IPS DF 6.9 (cell line): ENCODE measurements around the gene FER1L5.

ENCODE experiments used
- DNase-seq: peaks from one replicate; pipeline ENCODE4 v3.0.0-alpha.2; 2013; ENCODE audit warnings: low read depth, low spot score
- H3K27ac ChIP-seq: one replicate; pipeline ENCODE4 v1.5.1; 2013; ENCODE audit warnings: low read length, control low read depth
- H3K27me3 ChIP-seq: 2 replicates; pipeline ENCODE4 v1.6.1; 2013; ENCODE audit warnings: mild to moderate bottlenecking, low read length; ENCODE audit not compliant: control insufficient read depth, insufficient read depth
- H3K36me3 ChIP-seq: 2 replicates; pipeline ENCODE4 v1.6.1; 2013; ENCODE audit warnings: low read length; ENCODE audit not compliant: control insufficient read depth, insufficient read depth
- H3K4me1 ChIP-seq: 2 replicates; pipeline ENCODE4 v1.6.1; 2013; ENCODE audit warnings: low read length; ENCODE audit not compliant: control insufficient read depth, insufficient read depth
- H3K4me3 ChIP-seq: 2 replicates; pipeline ENCODE4 v1.5.1; 2013; ENCODE audit warnings: mild to moderate bottlenecking, low read length
- H3K9me3 ChIP-seq: 2 replicates; pipeline ENCODE4 v1.6.1; 2013; ENCODE audit warnings: low read length, inconsistent platforms; ENCODE audit not compliant: control insufficient read depth, insufficient read depth
- WGBS: extraction: QIAGEN DNeasy Blood & Tissue Kit; methylation state at CpG from one replicate; pipeline ENCODE4 v1.1.7; 2013; ENCODE audit warnings: mixed read lengths, missing lambda C conversion rate; ENCODE audit not compliant: insufficient read length, insufficient coverage; 5-methylcytosine and 5-hydroxymethylcytosine counted together

The FER1L5 gene

DNA sequence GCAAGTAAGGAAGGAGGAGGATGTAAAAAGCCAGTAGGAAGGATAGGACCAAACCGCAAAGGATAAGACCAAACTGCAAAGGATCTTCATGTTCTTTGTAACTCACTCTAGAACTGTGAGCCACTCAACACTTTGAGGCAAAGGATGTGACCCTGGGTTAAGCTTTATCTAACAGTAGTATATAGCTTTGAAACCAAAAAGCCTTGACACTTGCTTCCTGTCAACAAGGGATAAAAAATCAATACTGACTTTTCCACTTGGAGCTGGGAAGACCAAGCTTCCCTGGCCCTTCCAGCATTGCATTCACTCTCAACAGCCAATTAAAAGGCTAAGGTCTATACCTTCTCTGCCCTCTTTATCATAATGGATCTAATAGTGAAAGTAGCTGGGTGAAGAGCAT is 26.4 kb upstream of the FER1L5 start:
- no peak for DNase-seq
- Histone ChIP-seq H3K9me3 (no peaks in the 10 kb centered on the region), H3K27ac (no peak overlapping the region), H3K27me3 (no peaks in the 10 kb centered on the region), H3K36me3 (peaks cover 18% of the 10 kb centered on the region; the same call in 1 of the 2 replicates), H3K4me3 (no peak overlapping the region), H3K4me1 (no peaks in the 10 kb centered on the region)
- no CpG with 5 or more reads among the region's 1 CpG for WGBS

DNA sequence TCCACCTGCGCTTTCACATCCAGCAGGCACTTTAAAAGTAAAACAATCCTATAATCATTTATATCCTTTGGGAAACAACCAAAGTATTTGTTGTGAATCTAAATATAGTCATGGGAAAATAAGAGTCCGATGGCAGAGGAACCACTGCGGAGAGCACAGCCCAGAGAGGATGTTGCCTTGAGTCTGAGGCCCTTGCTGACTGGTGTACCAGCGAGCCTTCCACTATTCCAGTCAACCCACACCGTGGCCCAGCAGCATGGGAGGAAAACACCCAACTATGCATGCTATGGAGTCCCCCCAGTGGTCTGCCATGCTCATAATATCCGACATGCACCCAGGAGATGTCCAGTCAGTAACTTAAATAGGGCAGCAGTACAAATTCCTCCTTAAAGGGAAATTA is 26.0 kb upstream of the FER1L5 start:
- WGBS: no CpG with 5 or more reads among the region's 6 CpGs
- Histone ChIP-seq H3K4me1 (no peaks in the 10 kb centered on the region), H3K27me3 (no peaks in the 10 kb centered on the region), H3K36me3 (peaks cover 18% of the 10 kb centered on the region; the same call in 1 of the 2 replicates), H3K27ac (no peak overlapping the region), H3K4me3 (no peak overlapping the region), H3K9me3 (no peaks in the 10 kb centered on the region)
- DNase-seq: no peak

DNA sequence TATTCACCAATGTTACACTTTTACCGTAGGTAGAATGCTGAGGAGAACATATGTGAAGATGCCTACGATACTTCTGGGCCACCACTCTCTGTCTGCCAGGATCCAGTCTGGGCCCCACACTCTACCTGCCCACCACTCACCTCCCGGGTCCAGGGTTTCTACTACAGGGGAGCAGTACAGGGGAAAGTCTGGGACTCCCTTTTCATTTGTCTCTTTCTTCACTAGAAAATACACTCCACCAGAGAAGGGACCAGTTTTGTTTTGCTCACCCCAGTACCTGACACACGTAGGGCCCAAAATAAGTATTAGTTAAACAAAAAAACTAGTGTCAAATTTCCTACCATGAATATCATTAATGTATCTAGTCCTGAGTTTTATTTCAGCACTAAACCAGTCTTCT is 25.6 kb upstream of the FER1L5 start:
- Histone ChIP-seq H3K4me3 (no peak overlapping the region), H3K36me3 (peaks cover 18% of the 10 kb centered on the region; the same call in 1 of the 2 replicates), H3K9me3 (no peaks in the 10 kb centered on the region), H3K27me3 (no peaks in the 10 kb centered on the region), H3K4me1 (no peaks in the 10 kb centered on the region), H3K27ac (no peak overlapping the region)
- DNase-seq: no peak
- no CpG with 5 or more reads among the region's 4 CpGs for WGBS

GRCh38 chr2:96618596-96619283 is 23.8 kb upstream of the FER1L5 start:
- Histone ChIP-seq H3K36me3 (peaks cover 12% of the 10 kb centered on the region; the same call in 1 of the 2 replicates), H3K4me3 (no peak overlapping the region), H3K27ac (no peak overlapping the region), H3K9me3 (no peaks in the 10 kb centered on the region), H3K27me3 (no peaks in the 10 kb centered on the region), H3K4me1 (no peaks in the 10 kb centered on the region)
- DNase-seq: no peak
- no CpG with 5 or more reads among the region's 8 CpGs for WGBS

DNA sequence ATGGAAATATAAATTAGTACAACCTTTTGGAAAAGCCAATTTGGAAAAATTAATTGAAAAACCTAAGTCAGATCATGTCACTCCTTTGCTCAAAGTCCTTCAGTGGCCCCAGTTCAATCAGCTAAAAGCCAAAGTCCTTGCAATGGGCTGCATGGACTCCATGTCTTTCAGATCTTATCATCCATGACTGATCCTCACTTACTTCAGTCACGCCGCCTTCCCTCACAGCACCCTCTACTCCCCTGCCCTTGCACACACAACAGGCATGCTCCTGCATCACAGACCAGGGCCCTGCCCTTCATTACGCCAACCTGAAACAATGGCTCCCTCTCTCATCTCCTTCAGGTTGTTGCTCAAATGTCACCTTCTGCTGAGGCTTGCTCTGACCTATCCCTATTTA is 20.0 kb upstream of the FER1L5 start:
- DNase-seq: no peak
- Histone ChIP-seq H3K4me3 (no peak overlapping the region), H3K9me3 (no peaks in the 10 kb centered on the region), H3K4me1 (no peaks in the 10 kb centered on the region), H3K36me3 (peaks cover 12% of the 10 kb centered on the region; the same call in 1 of the 2 replicates), H3K27ac (no peak overlapping the region), H3K27me3 (no peaks in the 10 kb centered on the region)
- no CpG with 5 or more reads among the region's 3 CpGs for whole genome bisulfite sequencing

DNA sequence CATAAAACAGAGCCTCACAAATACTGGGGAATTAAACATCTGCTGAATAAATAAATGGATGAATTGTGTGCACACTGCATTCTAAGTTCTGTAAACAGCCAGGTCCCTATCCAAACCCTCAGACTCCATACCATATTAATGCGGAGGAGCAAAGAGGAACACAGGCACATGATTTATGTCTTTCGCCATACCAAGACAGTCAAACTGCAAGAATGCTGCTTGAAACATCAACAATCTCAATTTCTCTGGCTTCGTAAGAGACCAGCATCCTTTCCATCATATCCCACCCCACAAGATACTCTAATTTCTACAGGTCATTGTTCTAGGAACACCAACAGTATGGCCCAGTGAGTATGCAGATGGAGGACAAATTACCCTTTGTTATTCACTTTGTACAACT is 19.4 kb upstream of the FER1L5 start:
- Histone ChIP-seq H3K27ac (no peak overlapping the region), H3K9me3 (no peaks in the 10 kb centered on the region), H3K4me1 (no peaks in the 10 kb centered on the region), H3K36me3 (peaks cover 12% of the 10 kb centered on the region; the same call in 1 of the 2 replicates), H3K27me3 (no peaks in the 10 kb centered on the region), H3K4me3 (no peak overlapping the region)
- WGBS: no CpG with 5 or more reads among the region's 3 CpGs
- DNase-seq: no peak

- no peak overlapping the region for H3K4me3 ChIP-seq
Observed at GRCh38 chr2:96625571-96626552, 16.7 kb upstream of the FER1L5 start.

GRCh38 chr2:96626553-96626942 is 16.0 kb upstream of the FER1L5 start:
- H3K27ac ChIP-seq: no peak overlapping the region
- no peaks in the 10 kb centered on the region for H3K4me1 ChIP-seq
- DNase-seq: no peak
- 0 out of 2 replicates have a peak, but pooled peaks cover 7% of the 10 kb centered on the region for H3K36me3 ChIP-seq
- H3K4me3 ChIP-seq: no peak overlapping the region
- H3K27me3 ChIP-seq: no peaks in the 10 kb centered on the region
- H3K9me3 ChIP-seq: no peaks in the 10 kb centered on the region
- WGBS: no CpG with 5 or more reads among the region's 2 CpGs

More at GRCh38 chr2:96625571-96626552, 16.7 kb upstream of the FER1L5 start:
- no CpG with 5 or more reads among the region's 5 CpGs for WGBS
- no peaks in the 10 kb centered on the region for H3K9me3 ChIP-seq
- H3K27me3 ChIP-seq: no peaks in the 10 kb centered on the region
- no peak overlapping the region for H3K27ac ChIP-seq
- H3K4me1 ChIP-seq: no peaks in the 10 kb centered on the region
- DNase-seq: no peak
- 0 out of 2 replicates have a peak, but pooled peaks cover 3% of the 10 kb centered on the region for H3K36me3 ChIP-seq

DNA sequence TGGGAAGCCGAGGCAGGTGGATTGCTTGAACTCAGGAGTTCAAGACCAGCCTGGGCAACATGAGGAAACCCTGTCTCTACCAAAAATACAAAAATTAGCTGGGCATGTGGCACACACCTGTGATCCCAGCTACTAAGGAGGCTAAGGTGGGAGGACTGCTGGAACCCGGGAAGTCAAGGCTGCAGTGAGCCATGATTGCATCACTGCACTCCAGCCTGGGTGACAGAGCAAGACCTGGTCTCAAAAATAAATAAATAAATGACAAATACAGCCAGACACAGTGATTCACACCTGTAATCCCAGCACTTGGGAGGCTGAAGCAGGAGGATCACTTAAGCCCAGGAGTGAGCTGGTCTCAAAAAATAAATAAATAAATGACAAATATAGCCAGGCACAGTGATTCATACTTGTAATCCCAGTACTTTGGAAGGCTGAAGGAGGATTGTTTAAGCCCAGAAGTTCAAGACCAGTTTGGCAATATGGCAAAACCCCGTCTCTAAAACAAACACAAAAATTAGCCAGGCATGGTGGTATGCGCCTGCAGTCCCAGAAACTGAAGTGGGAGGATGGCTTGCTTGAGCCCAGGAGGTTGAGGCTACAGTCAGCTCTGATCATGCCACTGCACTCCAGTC is 10.6 kb upstream of the FER1L5 start:
- Histone ChIP-seq H3K27ac (no peak overlapping the region), H3K36me3 (0 out of 2 replicates have a peak, but pooled peaks cover 7% of the 10 kb centered on the region), H3K27me3 (no peaks in the 10 kb centered on the region), H3K4me1 (0 out of 2 replicates have a peak, but pooled peaks cover 2% of the 10 kb centered on the region), H3K4me3 (no peak overlapping the region), H3K9me3 (no peaks in the 10 kb centered on the region)
- DNase-seq: no peak
- WGBS: no CpG with 5 or more reads among the region's 4 CpGs

DNA sequence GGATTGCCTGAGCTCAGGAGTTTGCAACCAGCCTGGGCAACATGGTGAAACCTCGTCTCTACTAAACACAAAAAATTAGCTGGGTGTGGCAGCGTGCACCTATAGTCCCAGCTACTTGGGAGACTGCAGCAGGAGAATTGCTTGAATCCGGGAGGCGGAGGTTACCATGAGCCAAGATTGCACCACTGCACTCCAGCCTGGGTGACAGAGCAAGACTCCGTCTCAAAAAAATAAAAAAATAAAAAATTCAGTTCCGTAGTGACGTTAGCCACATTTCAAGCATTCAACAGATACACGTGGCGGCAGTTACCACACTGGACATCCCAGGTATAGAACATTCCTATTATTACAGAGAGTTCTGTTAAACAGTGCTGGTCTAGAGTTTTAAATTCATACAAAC is 8.9 kb upstream of the FER1L5 start:
- 0 out of 2 replicates have a peak, but pooled peaks cover 5% of the 10 kb centered on the region for H3K36me3 ChIP-seq
- no CpG with 5 or more reads among the region's 9 CpGs for WGBS

More for the DNA sequence above, 8.9 kb upstream of the FER1L5 start:
- DNase-seq: no peak
- no peaks in the 10 kb centered on the region for H3K27me3 ChIP-seq
- H3K4me1 ChIP-seq: 0 out of 2 replicates have a peak, but pooled peaks cover 3% of the 10 kb centered on the region
- no peak overlapping the region for H3K27ac ChIP-seq
- no peaks in the 10 kb centered on the region for H3K9me3 ChIP-seq
- H3K4me3 ChIP-seq: no peak overlapping the region
